IMR-90 (cell line): ENCODE measurements around the gene TMEM63C. TPM values are rescaled to one million over a fixed set of nuclear protein-coding genes. Genes with fewer than 3 reads are reported as not detected.
"Not testable (repeated sequence)": the region's sequence is repeated elsewhere in the genome, so short reads cannot be mapped to it uniquely, and the experiment has no call there.

Experiments used
- ATAC-seq: fragments of 200-7000 bp; cut with Tn5 transposase; 2 replicates; pipeline ENCODE4 v1.9.1; 2020; ENCODE audit warnings: low read depth, mild to moderate bottlenecking, moderate library complexity
- BruUV-seq: library from RNA; stranded (reverse); fragments of 400-500 nt; replicated peaks from 2 replicates; lab custom pipeline; 2021; lab: Mats Ljungman, UMichigan
- CTCF ChIA-PET: fragments of 300-600 bp; formaldehyde crosslinking; extraction: SDS; loops from one replicate; lab custom pipeline; 2021; ENCODE audit warnings: antibody characterized with exemption; lab: Yijun Ruan, JAX
- POLR2A ChIA-PET: fragments of 300-600 bp; sonication (Branson Sonifier 250); formaldehyde crosslinking; loops from one replicate; lab custom pipeline; 2022; ENCODE audit warnings: antibody characterized with exemption; ENCODE audit not compliant: unreplicated experiment; lab: Charles Lee
- DNase-seq: peaks from one replicate; pipeline ENCODE4 v3.0.0; 2013
- H2AFZ ChIP-seq: replicated peaks from 2 replicates; pipeline ENCODE3; 2013; ENCODE audit warnings: low read length, mild to moderate bottlenecking; ENCODE audit not compliant: poor library complexity
- H2AK5ac ChIP-seq: 2 replicates; pipeline ENCODE4 v1.6.1; 2013; ENCODE audit warnings: low read depth, low read length, inconsistent platforms
- H2AK9ac ChIP-seq: replicated peaks from 2 replicates; pipeline ENCODE3; 2013; ENCODE audit warnings: mild to moderate bottlenecking, low read depth, low read length, moderate library complexity; ENCODE audit not compliant: poor library complexity
- H2BK120ac ChIP-seq: 2 replicates; pipeline ENCODE4 v1.6.1; 2013; ENCODE audit warnings: low read depth, low read length, inconsistent platforms
- H2BK15ac ChIP-seq: 3 replicates; pipeline ENCODE4 v1.6.1; 2013; ENCODE audit warnings: low read depth, low read length, inconsistent platforms
- H2BK20ac ChIP-seq: 2 replicates; pipeline ENCODE4 v1.6.1; 2013; ENCODE audit warnings: low read depth, mild to moderate bottlenecking, inconsistent platforms, low read length, moderate library complexity
- H2BK5ac ChIP-seq: 2 replicates; pipeline ENCODE4 v1.6.1; 2013; ENCODE audit warnings: mild to moderate bottlenecking, low read depth, low read length, inconsistent platforms; ENCODE audit not compliant: poor library complexity, severe bottlenecking
- H3K14ac ChIP-seq: replicated peaks from 2 replicates; pipeline ENCODE4 v1.6.1; 2013; ENCODE audit warnings: low read depth, low read length, inconsistent platforms
- H3K18ac ChIP-seq: 2 replicates; pipeline ENCODE4 v1.6.1; 2013; ENCODE audit warnings: low read depth, low read length, control low read depth
- H3K23ac ChIP-seq: 2 replicates; pipeline ENCODE4 v1.6.1; 2013; ENCODE audit warnings: low read depth, low read length, inconsistent platforms
- H3K27ac ChIP-seq: 2 replicates; pipeline ENCODE4 v1.5.1; 2013; ENCODE audit warnings: mild to moderate bottlenecking, control low read depth, low read length; ENCODE audit not compliant: insufficient read depth
- H3K27me3 ChIP-seq: 2 replicates; pipeline ENCODE4 v1.6.1; 2013; ENCODE audit warnings: low read length; ENCODE audit not compliant: control insufficient read depth, insufficient read depth
- H3K36me3 ChIP-seq: 2 replicates; pipeline ENCODE4 v1.6.1; 2013; ENCODE audit warnings: low read length, mixed read lengths; ENCODE audit not compliant: control insufficient read depth, insufficient read depth
- H3K4ac ChIP-seq: 2 replicates; pipeline ENCODE4 v1.6.1; 2013; ENCODE audit warnings: low read depth, low read length, inconsistent platforms
- H3K4me1 ChIP-seq: 2 replicates; pipeline ENCODE4 v1.6.1; 2013; ENCODE audit warnings: low read length, mixed read lengths; ENCODE audit not compliant: control insufficient read depth, insufficient read depth
- H3K4me2 ChIP-seq: 2 replicates; pipeline ENCODE4 v1.6.1; 2013; ENCODE audit warnings: low read depth, mild to moderate bottlenecking, control low read depth, low read length, moderate library complexity
- H3K4me3 ChIP-seq: 2 replicates; pipeline ENCODE4 v1.5.1; 2013; ENCODE audit warnings: low read depth, mild to moderate bottlenecking, control low read depth, low read length, moderate library complexity; ENCODE audit not compliant: insufficient read depth
- H3K56ac ChIP-seq: 2 replicates; pipeline ENCODE4 v1.6.1; 2013; ENCODE audit warnings: low read length, inconsistent platforms; ENCODE audit not compliant: insufficient read depth; ENCODE audit errors: extremely low read depth
- H3K79me1 ChIP-seq, 2 experiments: 2 replicates each; pipeline ENCODE4 v1.6.1; 2013; ENCODE audit warnings: low read length in 2 of 2, inconsistent platforms in 1 of 2, low read depth in 1 of 2
- H3K9ac ChIP-seq: 2 replicates; pipeline ENCODE4 v1.6.1; 2013; ENCODE audit warnings: low read depth, low read length, control low read depth
- H3K9me1 ChIP-seq: 2 replicates; pipeline ENCODE4 v1.6.1; 2013; ENCODE audit warnings: low read length, inconsistent platforms; ENCODE audit not compliant: insufficient read depth
- H3K9me3 ChIP-seq: 2 replicates; pipeline ENCODE4 v1.6.1; 2013; ENCODE audit warnings: low read length; ENCODE audit not compliant: control insufficient read depth, insufficient read depth
- H4K20me1 ChIP-seq: 2 replicates; pipeline ENCODE4 v1.6.1; 2013; ENCODE audit warnings: low read length, inconsistent platforms; ENCODE audit not compliant: insufficient read depth
- H4K5ac ChIP-seq: 2 replicates; pipeline ENCODE4 v1.6.1; 2013; ENCODE audit warnings: mild to moderate bottlenecking, low read depth, low read length, control low read depth
- H4K8ac ChIP-seq, 2 experiments: 2 replicates each; pipeline ENCODE4 v1.6.1; 2013; ENCODE audit warnings: low read depth in 2 of 2, low read length in 2 of 2, control low read depth in 1 of 2, inconsistent platforms in 1 of 2
- H4K91ac ChIP-seq: 2 replicates; pipeline ENCODE4 v1.6.1; 2013; ENCODE audit warnings: low read depth, low read length, inconsistent platforms; ENCODE audit not compliant: insufficient read depth
- WGBS, 2 experiments: methylation state at CpG; one replicate each; pipeline versions ENCODE4 v1.1.5 to v1.1.7; 2013; ENCODE audit warnings: missing lambda C conversion rate in 2 of 2; ENCODE audit not compliant: insufficient read length in 1 of 2; ENCODE audit errors: extremely low coverage in 2 of 2; 5-methylcytosine and 5-hydroxymethylcytosine counted together
- dilution Hi-C: fragments of 300-500 bp; cut with HindIII; formaldehyde crosslinking; loops from one replicate; pipeline ENCODE4 v1.14.3; 2018; ENCODE audit warnings: low sequenced_read_pairs; ENCODE audit not compliant: unreplicated experiment
- in situ Hi-C: fragments of 300-500 bp; cut with MboI; formaldehyde crosslinking; loops from 3 replicates; pipeline ENCODE4 v1.14.3; 2019; ENCODE audit warnings: low sequenced_read_pairs, inconsistent platforms, mixed read lengths
- intact Hi-C: fragments of 100-400 bp; cut with micrococcal nuclease; formaldehyde crosslinking; loops from 2 replicates; pipeline ENCODE4 v1.10.0; 2022
- polyA plus RNA-seq, 3 experiments: library from polyadenylated mRNA; depleted of rRNA; stranded (reverse); fragments of >200 nt; gene quantifications; 2 replicates each; pipeline ENCODE4 v1.2.3, GENCODE V29; 2012; ENCODE audit warnings: low replicate concordance in 1 of 3
- total RNA-seq: library from RNA; depleted of rRNA; stranded (reverse); fragments of >200 nt; gene quantifications from 2 replicates; pipeline ENCODE4 v1.2.3, GENCODE V29; 2012

The TMEM63C gene
- total and polyA plus RNA-seq, 2 of the 4 experiments (the other 2 are of a cell fraction) = under 0.01 TPM; not detected in 1

DNA sequence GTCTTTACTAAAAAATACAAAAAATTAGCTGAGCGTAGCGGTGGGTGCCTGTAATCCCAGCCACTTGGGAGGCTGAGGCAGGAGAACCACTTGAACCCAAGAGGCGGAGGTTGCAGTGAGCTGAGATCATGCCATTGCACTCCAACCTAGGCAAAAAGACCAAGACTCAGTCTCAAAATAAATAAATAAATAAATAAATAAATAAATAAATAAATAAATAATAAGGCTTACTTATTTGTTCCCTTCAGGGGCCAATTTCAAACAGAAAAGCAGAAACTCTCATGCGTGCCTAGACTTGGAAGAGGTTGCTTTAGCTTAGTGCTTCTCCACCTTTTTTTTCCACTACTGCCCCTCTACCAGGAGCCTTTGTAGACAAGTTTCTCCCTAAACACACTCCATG, 99.3 kb downstream of the TMEM63C start:
- CTCF ChIA-PET, H2AK9ac ChIP-seq, in situ Hi-C loops, H3K4me1 ChIP-seq, H3K27me3 ChIP-seq, H2AK5ac ChIP-seq, H2BK5ac ChIP-seq, H3K4ac ChIP-seq, H3K23ac ChIP-seq, ATAC-seq, H4K91ac ChIP-seq, H2BK20ac ChIP-seq, H3K9ac ChIP-seq, H3K14ac ChIP-seq, H3K79me1 ChIP-seq, H3K9me1 ChIP-seq, POLR2A ChIA-PET, H3K27ac ChIP-seq, H3K4me2 ChIP-seq, dilution Hi-C loops, DNase-seq, H3K18ac ChIP-seq, H2AFZ ChIP-seq, H2BK120ac ChIP-seq, H3K56ac ChIP-seq, H3K4me3 ChIP-seq, H4K8ac ChIP-seq, H4K5ac ChIP-seq, H4K20me1 ChIP-seq, BruUV-seq, intact Hi-C loops, H2BK15ac ChIP-seq, H3K9me3 ChIP-seq: not testable (repeated sequence)
- WGBS, 2 experiments = no CpG with 5 or more reads among the region's 4 CpGs
- peaks cover 25% of the 10 kb centered on the region for H3K36me3 ChIP-seq
